ENCODE results near the gene SLC26A2.

Gene SLC26A2

GRCh38 chr5:150034662-150035061 is 74.1 kb downstream of the SLC26A2 start:
- TF ChIP-seq CTCF (IDR thresholded peaks at IDR 0.05; ENCODE audit: low read depth, low read length, missing control alignments) = no peak
- H3K4me3 ChIP-seq (ENCODE audit: low read depth, low read length) = no peak overlapping the region
- DNase-seq (ENCODE audit: low read depth) = no peak

- no peak for TF ChIP-seq CTCF (IDR thresholded peaks at IDR 0.05; ENCODE audit: low read depth, low read length, missing control alignments)
- DNase-seq (ENCODE audit: low read depth) = peak; percentile 10
Measured at GRCh38 chr5:150035139-150035895, 74.8 kb downstream of the SLC26A2 start.

GRCh38 chr5:150036513-150036912 is 76.0 kb downstream of the SLC26A2 start:
- no peak overlapping the region for H3K4me3 ChIP-seq (ENCODE audit: low read depth, low read length)
- DNase-seq (ENCODE audit: low read depth) = no peak
- no peak for TF ChIP-seq CTCF (IDR thresholded peaks at IDR 0.05; ENCODE audit: low read depth, low read length, missing control alignments)

More at GRCh38 chr5:150035139-150035895, 74.8 kb downstream of the SLC26A2 start:
- no peak overlapping the region for H3K4me3 ChIP-seq (ENCODE audit: low read depth, low read length)

Data from GM12864 (cell line).